T-helper 2 cell (primary cell): ENCODE data around the gene SMPDL3B.
"Not testable (repeated sequence)": the region's sequence is repeated elsewhere in the genome, so short reads cannot be mapped to it uniquely, and the experiment has no call there.

ENCODE experiments used
- DNase-seq, 5 experiments: peaks; one replicate each; pipeline versions ENCODE4 v3.0.0 to v3.0.0-alpha.2; 2012 to 2022

Gene SMPDL3B

DNA sequence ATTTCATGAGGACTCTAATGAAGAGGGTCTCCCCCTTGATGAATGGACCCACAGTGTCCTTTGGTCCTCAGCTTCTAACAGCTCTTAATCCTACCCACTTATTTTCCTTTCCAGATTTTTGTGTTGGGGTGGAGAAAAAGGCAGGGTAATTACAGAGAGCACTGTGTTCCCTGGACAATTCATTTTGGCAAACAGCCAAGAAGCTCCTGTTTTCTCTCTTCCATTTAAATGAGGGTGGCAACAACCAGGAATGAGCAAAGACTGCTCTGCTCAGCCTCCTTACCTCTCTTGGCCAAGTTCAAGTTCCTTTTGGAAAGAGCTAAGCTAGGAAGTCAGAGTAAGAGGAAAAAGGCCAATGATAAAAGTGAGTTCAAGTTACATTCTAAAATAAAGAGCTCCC is 36.9 kb downstream of the SMPDL3B start:
- no peak for DNase-seq

DNA sequence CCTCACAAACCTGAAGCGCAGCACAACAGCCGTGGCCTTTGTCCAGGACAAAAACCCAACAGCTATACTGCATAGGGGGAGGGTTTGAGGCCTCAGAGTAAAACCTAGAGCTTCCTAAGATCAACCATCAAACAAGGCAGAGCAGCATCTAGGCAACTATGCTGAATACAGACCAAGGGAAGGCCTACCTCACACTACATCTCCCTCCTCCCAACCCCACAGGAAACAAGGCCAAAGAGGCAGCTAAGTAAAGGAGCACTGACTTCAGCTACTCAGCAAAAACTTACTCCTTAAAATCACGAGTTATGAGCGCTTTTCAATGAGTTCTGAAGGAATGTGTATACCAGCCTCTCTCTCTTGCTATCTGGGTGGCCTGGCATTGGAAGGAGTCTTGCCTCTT is 37.3 kb downstream of the SMPDL3B start:
- DNase-seq: peak in 1 of 5 experiments; percentile 50

- peak in 1 of 5 experiments; percentile 64 for DNase-seq
These were observed 39.1 kb downstream of the SMPDL3B start for GRCh38 chr1:27973771-27974416.

DNA sequence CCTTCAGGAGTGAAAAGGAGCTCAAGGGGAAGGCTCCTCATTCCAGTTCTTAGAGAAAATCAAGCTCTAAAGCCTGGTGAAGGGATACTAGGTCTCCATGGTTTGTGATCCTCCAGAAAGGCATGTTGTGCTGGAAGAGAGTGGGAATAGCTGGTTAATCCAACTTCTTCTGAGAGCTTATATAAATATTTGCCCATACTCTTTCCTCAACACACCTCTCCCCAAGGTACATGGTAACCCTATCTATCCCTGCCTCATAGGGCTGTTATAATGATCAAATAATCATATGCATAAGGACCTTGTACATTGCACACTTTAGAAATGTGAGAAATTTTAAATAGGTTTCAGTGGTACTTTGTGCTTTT is 39.6 kb downstream of the SMPDL3B start:
- no peak for DNase-seq

DNA sequence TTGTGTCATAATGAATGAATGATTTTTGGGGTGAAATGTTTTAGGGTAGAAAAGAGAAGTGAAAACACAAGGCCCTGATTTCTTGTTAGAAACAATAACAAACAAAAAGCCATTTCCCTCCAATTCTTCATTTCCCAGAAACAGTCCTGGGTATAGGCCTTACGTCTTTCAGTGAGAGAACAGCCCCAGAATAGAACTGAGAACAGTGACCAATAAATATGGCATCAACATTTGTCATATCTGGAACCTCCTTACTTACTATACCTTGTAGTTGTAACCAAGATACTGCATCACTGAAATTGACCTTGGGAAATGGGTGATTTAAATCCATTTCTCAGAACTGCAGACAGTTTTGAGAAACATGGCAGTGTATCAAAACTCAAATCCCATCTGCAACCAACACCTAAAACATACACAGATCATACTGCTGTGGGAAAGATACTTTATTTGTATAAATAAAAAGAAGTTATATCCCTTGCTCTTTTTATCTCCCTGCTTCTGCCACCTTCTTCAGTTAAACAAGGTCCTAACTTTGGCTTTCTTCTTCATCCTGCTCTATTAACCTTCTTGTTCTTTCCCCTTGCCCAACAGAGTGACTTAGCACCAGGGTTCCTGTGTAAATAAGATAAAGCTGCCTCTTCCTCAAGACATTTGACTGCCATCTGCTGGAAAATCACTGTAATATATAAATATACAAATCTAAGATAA is 44.5 kb downstream of the SMPDL3B start:
- peak in 2 of 5 experiments; percentile 30 to 79 for DNase-seq

GRCh38 chr1:27979859-27980201 is 45.0 kb downstream of the SMPDL3B start:
- DNase-seq: no peak

DNA sequence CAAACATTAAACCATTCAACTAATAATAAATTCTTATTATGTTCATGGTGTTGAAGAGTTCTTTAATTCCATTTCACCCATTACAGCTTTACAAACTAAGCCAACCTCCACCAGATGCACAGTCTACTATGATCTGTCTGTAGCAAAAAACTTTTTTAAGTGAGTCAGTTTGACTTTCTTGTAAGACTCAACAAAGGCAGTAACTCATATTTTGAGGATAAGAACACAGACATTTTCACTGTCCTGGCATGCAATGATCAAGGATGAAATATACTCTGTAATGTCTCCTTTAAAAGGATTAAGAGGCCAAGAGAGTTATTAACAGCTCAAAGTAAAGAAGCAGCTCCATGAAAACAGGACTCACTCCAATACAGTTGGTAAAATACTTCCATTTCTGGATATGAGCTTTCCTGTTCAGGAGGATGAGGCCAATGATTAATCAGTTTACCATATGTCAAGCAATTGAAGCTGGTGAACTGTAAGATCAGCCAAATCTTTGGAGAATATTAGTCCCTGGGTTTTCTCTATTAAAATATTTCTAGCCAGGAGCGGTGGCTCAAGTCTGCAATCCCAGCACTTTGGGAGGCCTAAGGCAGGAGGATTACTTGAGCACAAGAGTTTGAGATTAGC is 45.5 kb downstream of the SMPDL3B start:
- DNase-seq: no peak

DNA sequence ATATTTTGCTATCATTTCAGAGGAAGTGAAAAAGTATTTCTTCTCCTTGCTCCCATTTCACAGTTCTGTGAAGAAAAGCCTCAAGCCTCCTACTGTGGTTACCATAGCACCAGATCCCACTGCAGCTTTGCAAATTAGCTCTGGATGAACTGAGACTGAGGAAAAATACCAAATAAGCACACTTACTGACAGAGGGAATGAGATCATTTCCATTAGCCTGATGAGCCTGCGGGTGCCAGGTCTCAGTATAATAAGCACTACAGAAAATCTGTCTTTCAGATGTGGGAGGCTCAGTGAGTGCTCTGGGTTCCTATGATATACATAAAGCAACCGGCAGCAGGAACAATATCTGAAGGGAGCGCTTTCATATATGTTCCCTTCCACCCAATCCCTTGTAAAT is 46.3 kb downstream of the SMPDL3B start:
- DNase-seq: no peak

DNA sequence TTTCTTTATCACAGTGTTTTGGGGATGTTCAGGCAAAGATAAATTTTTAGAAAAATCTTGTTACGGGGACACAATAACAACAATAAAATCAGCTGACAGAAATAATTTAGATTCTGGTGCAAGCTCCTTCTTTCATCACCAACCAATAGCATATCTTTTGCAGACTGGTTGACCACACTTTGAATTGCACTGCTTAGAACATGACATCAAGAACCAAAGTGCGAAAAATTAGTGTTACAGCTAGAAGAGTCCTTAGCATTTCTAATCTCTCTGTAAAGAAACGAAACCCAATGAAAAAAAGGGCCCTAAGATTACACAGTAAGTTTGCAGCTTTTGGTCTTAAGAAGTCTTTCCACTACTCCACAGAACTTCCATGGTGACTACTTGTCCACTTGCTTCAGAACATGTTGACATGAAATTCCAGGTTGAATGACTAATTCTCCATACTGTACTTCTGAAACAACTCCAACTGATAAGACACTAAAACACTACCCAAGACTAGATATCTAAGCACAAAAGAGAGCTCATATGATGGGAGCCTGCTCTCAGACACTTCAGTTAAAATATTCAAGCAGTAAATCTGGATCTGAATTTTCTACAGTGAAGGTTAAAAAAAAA is 56.2 kb downstream of the SMPDL3B start:
- DNase-seq: no peak

- peak in 4 of 5 experiments; percentile 3 to 79 (median 34) for DNase-seq
These were observed 57.5 kb downstream of the SMPDL3B start for GRCh38 chr1:27992276-27992675.

- DNase-seq: peak in 1 of 5 experiments; percentile 52
These were observed 58.4 kb downstream of the SMPDL3B start for GRCh38 chr1:27993241-27993640.

DNA sequence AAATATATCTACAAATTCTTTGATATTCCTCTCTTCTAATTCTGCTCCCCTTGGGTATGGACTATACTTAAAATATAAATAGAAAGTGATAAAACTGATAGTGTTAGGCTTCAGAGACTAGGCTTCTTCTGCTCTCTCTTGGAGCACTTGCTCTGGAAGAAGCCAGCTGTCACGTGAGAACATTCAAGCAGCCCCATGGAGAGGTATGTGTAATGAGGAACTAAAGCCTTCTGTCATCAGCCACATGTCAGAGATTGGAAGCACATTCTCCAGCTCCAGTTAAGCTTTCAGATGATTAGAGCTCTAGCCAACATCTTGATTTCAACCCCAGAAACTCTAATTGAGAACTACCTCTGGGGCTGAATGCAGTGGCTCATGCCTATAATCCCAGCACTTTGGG is 59.3 kb downstream of the SMPDL3B start:
- DNase-seq: no peak

DNA sequence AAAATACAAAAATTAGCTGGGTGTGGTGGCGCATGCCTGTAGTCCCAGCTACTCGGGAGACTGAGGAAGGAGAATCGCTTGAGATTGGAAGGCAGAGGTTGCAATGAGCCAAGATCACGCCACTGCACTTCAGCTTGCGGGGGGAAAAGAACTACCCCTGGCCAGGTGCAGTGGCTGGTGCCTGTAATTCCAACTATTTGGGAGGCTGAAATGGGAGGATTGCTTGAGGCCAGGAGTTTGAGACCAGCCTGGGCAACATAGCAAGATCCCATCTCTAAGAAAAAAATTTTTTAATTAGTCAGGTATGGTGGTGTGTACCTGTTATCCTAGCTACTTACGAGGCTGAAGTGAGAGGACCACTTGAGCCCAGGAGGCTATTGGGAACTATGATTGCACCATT is 59.7 kb downstream of the SMPDL3B start:
- DNase-seq: not testable (repeated sequence)

DNA sequence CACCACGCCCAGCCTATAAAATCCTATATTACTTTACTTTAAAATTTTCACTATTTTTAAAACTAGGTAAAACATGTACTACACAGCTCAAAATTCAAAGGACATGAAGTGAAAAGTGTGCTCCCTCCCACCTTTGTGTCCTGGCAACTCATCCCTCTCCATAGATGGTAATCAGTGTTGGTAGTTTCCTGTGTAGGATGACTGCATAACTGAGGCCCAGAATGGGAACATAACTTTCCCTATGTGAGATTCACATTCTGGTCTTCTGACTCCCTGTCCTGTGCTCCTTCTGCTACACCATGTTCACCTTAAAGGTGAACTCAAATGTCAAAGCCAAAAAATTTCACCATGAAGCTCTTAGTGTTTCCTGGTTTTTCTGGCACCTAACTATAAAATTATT is 64.3 kb downstream of the SMPDL3B start:
- DNase-seq: no peak

DNA sequence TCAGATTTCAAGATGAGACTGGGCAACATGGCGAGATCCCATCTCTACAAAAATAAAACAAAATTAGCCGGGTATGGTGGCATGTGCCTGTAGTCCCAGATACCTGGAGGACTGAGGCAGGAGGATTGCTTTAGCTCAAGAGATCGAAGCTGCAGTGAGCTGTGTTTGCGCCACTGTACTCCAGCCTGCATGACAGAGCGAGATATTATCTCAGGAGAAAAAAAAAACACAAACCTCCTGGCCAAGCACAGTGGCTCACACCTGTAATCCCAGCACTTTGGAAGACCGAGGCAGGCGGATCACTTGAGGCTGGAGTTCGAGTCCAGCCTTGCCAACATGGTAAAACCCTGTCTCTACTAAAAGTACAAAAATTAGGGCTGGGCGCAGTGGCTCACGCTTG is 67.8 kb downstream of the SMPDL3B start:
- no peak for DNase-seq

GRCh38 chr1:28003117-28003516 is 68.3 kb downstream of the SMPDL3B start:
- not testable (repeated sequence) for DNase-seq
